ENCODE results near the gene ASPG.
A peak's percentile ranks its signal among the peaks of the same experiment; 100 is the strongest.

DNA sequence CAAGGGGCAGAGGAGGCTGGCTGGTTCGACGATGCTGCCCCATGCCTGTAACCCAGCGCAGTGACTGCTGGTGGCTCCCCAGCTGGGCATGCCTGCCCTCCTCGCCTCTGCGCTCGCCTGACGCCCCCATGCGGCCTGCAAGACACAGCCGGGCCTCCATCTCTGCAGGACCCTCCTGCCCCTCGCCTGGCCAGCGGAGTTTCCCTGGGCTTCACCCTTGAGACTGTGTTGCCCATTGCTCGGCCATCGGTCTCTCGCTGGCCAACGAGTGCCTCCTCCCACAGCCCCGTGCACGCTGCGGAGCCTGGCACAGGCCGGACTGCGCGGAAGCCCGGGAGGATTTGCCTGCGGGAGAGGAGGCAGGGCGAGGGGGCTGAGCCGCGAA, 17.6 kb downstream of the ASPG start:
- TF ChIP-seq, protein P1, sequence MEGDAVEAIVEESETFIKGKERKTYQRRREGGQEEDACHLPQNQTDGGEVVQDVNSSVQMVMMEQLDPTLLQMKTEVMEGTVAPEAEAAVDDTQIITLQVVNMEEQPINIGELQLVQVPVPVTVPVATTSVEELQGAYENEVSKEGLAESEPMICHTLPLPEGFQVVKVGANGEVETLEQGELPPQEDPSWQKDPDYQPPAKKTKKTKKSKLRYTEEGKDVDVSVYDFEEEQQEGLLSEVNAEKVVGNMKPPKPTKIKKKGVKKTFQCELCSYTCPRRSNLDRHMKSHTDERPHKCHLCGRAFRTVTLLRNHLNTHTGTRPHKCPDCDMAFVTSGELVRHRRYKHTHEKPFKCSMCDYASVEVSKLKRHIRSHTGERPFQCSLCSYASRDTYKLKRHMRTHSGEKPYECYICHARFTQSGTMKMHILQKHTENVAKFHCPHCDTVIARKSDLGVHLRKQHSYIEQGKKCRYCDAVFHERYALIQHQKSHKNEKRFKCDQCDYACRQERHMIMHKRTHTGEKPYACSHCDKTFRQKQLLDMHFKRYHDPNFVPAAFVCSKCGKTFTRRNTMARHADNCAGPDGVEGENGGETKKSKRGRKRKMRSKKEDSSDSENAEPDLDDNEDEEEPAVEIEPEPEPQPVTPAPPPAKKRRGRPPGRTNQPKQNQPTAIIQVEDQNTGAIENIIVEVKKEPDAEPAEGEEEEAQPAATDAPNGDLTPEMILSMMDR (CRISPR knock-in tag; IDR thresholded peaks at IDR 0.05) = peak; percentile 24
- no peak for TF ChIP-seq ZNF431 (CRISPR knock-in tag; IDR thresholded peaks at IDR 0.05; ENCODE audit: borderline replicate concordance, low read depth)
- no peak for TF ChIP-seq TP53 (CRISPR knock-in tag; conservative IDR thresholded peaks at IDR 0.05)
- TF ChIP-seq, protein P2, sequence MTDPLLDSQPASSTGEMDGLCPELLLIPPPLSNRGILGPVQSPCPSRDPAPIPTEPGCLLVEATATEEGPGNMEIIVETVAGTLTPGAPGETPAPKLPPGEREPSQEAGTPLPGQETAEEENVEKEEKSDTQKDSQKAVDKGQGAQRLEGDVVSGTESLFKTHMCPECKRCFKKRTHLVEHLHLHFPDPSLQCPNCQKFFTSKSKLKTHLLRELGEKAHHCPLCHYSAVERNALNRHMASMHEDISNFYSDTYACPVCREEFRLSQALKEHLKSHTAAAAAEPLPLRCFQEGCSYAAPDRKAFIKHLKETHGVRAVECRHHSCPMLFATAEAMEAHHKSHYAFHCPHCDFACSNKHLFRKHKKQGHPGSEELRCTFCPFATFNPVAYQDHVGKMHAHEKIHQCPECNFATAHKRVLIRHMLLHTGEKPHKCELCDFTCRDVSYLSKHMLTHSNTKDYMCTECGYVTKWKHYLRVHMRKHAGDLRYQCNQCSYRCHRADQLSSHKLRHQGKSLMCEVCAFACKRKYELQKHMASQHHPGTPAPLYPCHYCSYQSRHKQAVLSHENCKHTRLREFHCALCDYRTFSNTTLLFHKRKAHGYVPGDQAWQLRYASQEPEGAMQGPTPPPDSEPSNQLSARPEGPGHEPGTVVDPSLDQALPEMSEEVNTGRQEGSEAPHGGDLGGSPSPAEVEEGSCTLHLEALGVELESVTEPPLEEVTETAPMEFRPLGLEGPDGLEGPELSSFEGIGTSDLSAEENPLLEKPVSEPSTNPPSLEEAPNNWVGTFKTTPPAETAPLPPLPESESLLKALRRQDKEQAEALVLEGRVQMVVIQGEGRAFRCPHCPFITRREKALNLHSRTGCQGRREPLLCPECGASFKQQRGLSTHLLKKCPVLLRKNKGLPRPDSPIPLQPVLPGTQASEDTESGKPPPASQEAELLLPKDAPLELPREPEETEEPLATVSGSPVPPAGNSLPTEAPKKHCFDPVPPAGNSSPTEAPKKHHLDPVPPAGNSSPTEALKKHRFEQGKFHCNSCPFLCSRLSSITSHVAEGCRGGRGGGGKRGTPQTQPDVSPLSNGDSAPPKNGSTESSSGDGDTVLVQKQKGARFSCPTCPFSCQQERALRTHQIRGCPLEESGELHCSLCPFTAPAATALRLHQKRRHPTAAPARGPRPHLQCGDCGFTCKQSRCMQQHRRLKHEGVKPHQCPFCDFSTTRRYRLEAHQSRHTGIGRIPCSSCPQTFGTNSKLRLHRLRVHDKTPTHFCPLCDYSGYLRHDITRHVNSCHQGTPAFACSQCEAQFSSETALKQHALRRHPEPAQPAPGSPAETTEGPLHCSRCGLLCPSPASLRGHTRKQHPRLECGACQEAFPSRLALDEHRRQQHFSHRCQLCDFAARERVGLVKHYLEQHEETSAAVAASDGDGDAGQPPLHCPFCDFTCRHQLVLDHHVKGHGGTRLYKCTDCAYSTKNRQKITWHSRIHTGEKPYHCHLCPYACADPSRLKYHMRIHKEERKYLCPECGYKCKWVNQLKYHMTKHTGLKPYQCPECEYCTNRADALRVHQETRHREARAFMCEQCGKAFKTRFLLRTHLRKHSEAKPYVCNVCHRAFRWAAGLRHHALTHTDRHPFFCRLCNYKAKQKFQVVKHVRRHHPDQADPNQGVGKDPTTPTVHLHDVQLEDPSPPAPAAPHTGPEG (CRISPR knock-in tag; IDR thresholded peaks at IDR 0.05) = no peak
- no peak for TF ChIP-seq JUND (CRISPR knock-in tag; IDR thresholded peaks at IDR 0.05)
- TF ChIP-seq ETV6 (CRISPR knock-in tag; conservative IDR thresholded peaks at IDR 0.05) = no peak
- TF ChIP-seq BORCS8-MEF2B (CRISPR knock-in tag; IDR thresholded peaks at IDR 0.05) = no peak
- TF ChIP-seq SMAD3 (CRISPR knock-in tag; IDR thresholded peaks at IDR 0.05) = no peak
- no peak for TF ChIP-seq ZNF121 (CRISPR knock-in tag; IDR thresholded peaks at IDR 0.05)
- TF ChIP-seq ZNF180 (CRISPR knock-in tag; IDR thresholded peaks at IDR 0.05; ENCODE audit: borderline replicate concordance, low read depth) = no peak
- no peak for TF ChIP-seq PAWR (CRISPR knock-in tag; IDR thresholded peaks at IDR 0.05; ENCODE audit: borderline replicate concordance)
- TF ChIP-seq ZFP36 (IDR thresholded peaks at IDR 0.05; ENCODE audit: borderline replicate concordance, low read depth, low read length, partially characterized antibody) = no peak
- no peak for TF ChIP-seq ZFP90 (CRISPR knock-in tag; IDR thresholded peaks at IDR 0.05; ENCODE audit: borderline replicate concordance)

All from HepG2 (cell line).